RPMI7951 (cell line): ENCODE results near the gene RTN4IP1. TPM values are rescaled to one million over a fixed set of nuclear protein-coding genes. Genes with fewer than 3 reads are reported as not detected.
"Not testable (repeated sequence)": the region's sequence is repeated elsewhere in the genome, so short reads cannot be mapped to it uniquely, and the experiment has no call there.

Experiments
- DNase-seq: peaks from one replicate; pipeline ENCODE4 v3.0.0-alpha.2; 2012; ENCODE audit warnings: low read depth
- total RNA-seq: library from RNA; depleted of rRNA; stranded (reverse); fragments of >200 nt; shearing (Covaris generic); gene quantifications from 2 replicates; pipeline ENCODE4 v1.2.3, GENCODE V29; 2014

Gene RTN4IP1
- total RNA-seq, 1 experiment from 2014 or later = 15.7 TPM

- DNase-seq = no peak
Observed at GRCh38 chr6:106586815-106587415, 42.4 kb downstream of the RTN4IP1 start.

GRCh38 chr6:106581468-106581867 is 47.8 kb downstream of the RTN4IP1 start:
- no peak for DNase-seq

- DNase-seq = no peak
Observed at GRCh38 chr6:106579281-106579680, 50.0 kb downstream of the RTN4IP1 start.

GRCh38 chr6:106574741-106575458 is 54.4 kb downstream of the RTN4IP1 start:
- peak; percentile 89 for DNase-seq

- DNase-seq = no peak
Observed at GRCh38 chr6:106572875-106573585, 56.3 kb downstream of the RTN4IP1 start.

GRCh38 chr6:106572436-106572835 is 56.9 kb downstream of the RTN4IP1 start:
- DNase-seq = no peak

- no peak for DNase-seq
Observed at GRCh38 chr6:106569428-106569827, 59.9 kb downstream of the RTN4IP1 start.

- no peak for DNase-seq
Observed at GRCh38 chr6:106568530-106568929, 60.8 kb downstream of the RTN4IP1 start.

GRCh38 chr6:106564476-106564875 is 64.8 kb downstream of the RTN4IP1 start:
- no peak for DNase-seq

GRCh38 chr6:106563614-106564013 is 65.7 kb downstream of the RTN4IP1 start:
- DNase-seq = no peak

- no peak for DNase-seq
Observed at GRCh38 chr6:106561686-106562405, 67.5 kb downstream of the RTN4IP1 start.

- peak; percentile 73 for DNase-seq
Observed at GRCh38 chr6:106560996-106561685, 68.2 kb downstream of the RTN4IP1 start.

GRCh38 chr6:106559659-106560058 is 69.6 kb downstream of the RTN4IP1 start:
- not testable (repeated sequence) for DNase-seq

GRCh38 chr6:106558364-106558763 is 70.9 kb downstream of the RTN4IP1 start:
- no peak for DNase-seq

- no peak for DNase-seq
Observed at GRCh38 chr6:106557837-106558236, 71.5 kb downstream of the RTN4IP1 start.

- DNase-seq = peak; percentile 28
Observed at GRCh38 chr6:106556368-106556960, 72.8 kb downstream of the RTN4IP1 start.

- no peak for DNase-seq
Observed at GRCh38 chr6:106555767-106556166, 73.5 kb downstream of the RTN4IP1 start.

GRCh38 chr6:106553440-106553839 is 75.9 kb downstream of the RTN4IP1 start:
- no peak for DNase-seq

- no peak for DNase-seq
Observed at GRCh38 chr6:106551155-106551554, 78.1 kb downstream of the RTN4IP1 start.

- DNase-seq = no peak
Observed at GRCh38 chr6:106549521-106549920, 79.8 kb downstream of the RTN4IP1 start.

GRCh38 chr6:106548926-106549455 is 80.3 kb downstream of the RTN4IP1 start:
- not testable (repeated sequence) for DNase-seq
